ENCODE data around the gene SMARCC1. TPM values are rescaled to one million over a fixed set of nuclear protein-coding genes. Genes with fewer than 3 reads are reported as not detected.

The SMARCC1 gene
- total RNA-seq, 1 experiment from 2014 or later = 168 TPM

- Histone ChIP-seq H3K79me2 (ENCODE audit: insufficient read depth, low read length) (peaks cover 11% of the 10 kb centered on the region), H3K27me3 (ENCODE audit: insufficient read depth, low read length) (no peaks in the 10 kb centered on the region), H4K20me1 (ENCODE audit: insufficient read depth) (0 out of 2 replicates have a peak, but pooled peaks cover 3% of the 10 kb centered on the region), H3K4me3 (replicated peaks in 1 of 2; ENCODE audit: low read depth in 1 of 2, low read length in 2 of 2) (no peak overlapping the region), H3K36me3 (ENCODE audit: control insufficient read depth in 1 of 2, insufficient read depth in 2 of 2, low read length in 2 of 2) (peaks cover 38 to 40% of the 10 kb centered on the region in 2 experiments), H2AFZ (ENCODE audit: low read depth, low read length, poor library complexity, severe bottlenecking) (no peak overlapping the region), H3K9ac (ENCODE audit: low read length) (no peak overlapping the region), H3K9me2 (ENCODE audit: insufficient read depth) (no peaks in the 10 kb centered on the region), H3K9me3 (ENCODE audit: control insufficient read depth in 1 of 2, insufficient read depth in 1 of 2, low read depth in 1 of 2, low read length in 2 of 2) (no peaks in the 10 kb centered on the region), H3K4me1 (ENCODE audit: control insufficient read depth in 1 of 2, insufficient read depth in 2 of 2, low read length in 2 of 2) (no peaks in the 10 kb centered on the region), H3K4me2 (ENCODE audit: low read length) (no peak overlapping the region), H3K27ac (ENCODE audit: low read depth, low read length) (no peak overlapping the region)
- POLR2A ChIA-PET = no interaction called here
- no peak for DNase-seq (ENCODE audit: low read depth, low spot score)
- no peak for ATAC-seq
- TF ChIP-seq ZNF274 (IDR thresholded peaks at IDR 0.05; ENCODE audit: low read depth, low read length) (no peak), FOSL1 (IDR thresholded peaks at IDR 0.05; ENCODE audit: low read depth) (no peak), EZH2 (IDR thresholded peaks at IDR 0.05) (no peak), EZH2phosphoT487 (IDR thresholded peaks at IDR 0.05; ENCODE audit: borderline replicate concordance) (no peak), ZFX (IDR thresholded peaks at IDR 0.05) (no peak), RAD21 (IDR thresholded peaks at IDR 0.05; ENCODE audit: low read depth) (no peak), POLR2AphosphoS5 (IDR thresholded peaks at IDR 0.05; ENCODE audit: low read depth, low read length) (no peak), SP1 (IDR thresholded peaks at IDR 0.05; ENCODE audit: low read depth) (no peak), SRF (IDR thresholded peaks at IDR 0.05; ENCODE audit: low read depth) (no peak), TCF7L2 (IDR thresholded peaks at IDR 0.05; ENCODE audit: borderline replicate concordance, extremely low read depth, insufficient read depth, insufficient read length) (no peak), CEBPB (IDR thresholded peaks at IDR 0.05; ENCODE audit: low read depth) (no peak)
- TF ChIP-seq, protein P1, sequence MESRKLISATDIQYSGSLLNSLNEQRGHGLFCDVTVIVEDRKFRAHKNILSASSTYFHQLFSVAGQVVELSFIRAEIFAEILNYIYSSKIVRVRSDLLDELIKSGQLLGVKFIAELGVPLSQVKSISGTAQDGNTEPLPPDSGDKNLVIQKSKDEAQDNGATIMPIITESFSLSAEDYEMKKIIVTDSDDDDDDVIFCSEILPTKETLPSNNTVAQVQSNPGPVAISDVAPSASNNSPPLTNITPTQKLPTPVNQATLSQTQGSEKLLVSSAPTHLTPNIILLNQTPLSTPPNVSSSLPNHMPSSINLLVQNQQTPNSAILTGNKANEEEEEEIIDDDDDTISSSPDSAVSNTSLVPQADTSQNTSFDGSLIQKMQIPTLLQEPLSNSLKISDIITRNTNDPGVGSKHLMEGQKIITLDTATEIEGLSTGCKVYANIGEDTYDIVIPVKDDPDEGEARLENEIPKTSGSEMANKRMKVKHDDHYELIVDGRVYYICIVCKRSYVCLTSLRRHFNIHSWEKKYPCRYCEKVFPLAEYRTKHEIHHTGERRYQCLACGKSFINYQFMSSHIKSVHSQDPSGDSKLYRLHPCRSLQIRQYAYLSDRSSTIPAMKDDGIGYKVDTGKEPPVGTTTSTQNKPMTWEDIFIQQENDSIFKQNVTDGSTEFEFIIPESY (IDR thresholded peaks at IDR 0.05; ENCODE audit: extremely low read depth, insufficient replicate concordance, low read length) = no peak
- TF ChIP-seq, protein P2, sequence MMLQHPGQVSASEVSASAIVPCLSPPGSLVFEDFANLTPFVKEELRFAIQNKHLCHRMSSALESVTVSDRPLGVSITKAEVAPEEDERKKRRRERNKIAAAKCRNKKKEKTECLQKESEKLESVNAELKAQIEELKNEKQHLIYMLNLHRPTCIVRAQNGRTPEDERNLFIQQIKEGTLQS (IDR thresholded peaks at IDR 0.05) = no peak
- TF ChIP-seq, protein P3, sequence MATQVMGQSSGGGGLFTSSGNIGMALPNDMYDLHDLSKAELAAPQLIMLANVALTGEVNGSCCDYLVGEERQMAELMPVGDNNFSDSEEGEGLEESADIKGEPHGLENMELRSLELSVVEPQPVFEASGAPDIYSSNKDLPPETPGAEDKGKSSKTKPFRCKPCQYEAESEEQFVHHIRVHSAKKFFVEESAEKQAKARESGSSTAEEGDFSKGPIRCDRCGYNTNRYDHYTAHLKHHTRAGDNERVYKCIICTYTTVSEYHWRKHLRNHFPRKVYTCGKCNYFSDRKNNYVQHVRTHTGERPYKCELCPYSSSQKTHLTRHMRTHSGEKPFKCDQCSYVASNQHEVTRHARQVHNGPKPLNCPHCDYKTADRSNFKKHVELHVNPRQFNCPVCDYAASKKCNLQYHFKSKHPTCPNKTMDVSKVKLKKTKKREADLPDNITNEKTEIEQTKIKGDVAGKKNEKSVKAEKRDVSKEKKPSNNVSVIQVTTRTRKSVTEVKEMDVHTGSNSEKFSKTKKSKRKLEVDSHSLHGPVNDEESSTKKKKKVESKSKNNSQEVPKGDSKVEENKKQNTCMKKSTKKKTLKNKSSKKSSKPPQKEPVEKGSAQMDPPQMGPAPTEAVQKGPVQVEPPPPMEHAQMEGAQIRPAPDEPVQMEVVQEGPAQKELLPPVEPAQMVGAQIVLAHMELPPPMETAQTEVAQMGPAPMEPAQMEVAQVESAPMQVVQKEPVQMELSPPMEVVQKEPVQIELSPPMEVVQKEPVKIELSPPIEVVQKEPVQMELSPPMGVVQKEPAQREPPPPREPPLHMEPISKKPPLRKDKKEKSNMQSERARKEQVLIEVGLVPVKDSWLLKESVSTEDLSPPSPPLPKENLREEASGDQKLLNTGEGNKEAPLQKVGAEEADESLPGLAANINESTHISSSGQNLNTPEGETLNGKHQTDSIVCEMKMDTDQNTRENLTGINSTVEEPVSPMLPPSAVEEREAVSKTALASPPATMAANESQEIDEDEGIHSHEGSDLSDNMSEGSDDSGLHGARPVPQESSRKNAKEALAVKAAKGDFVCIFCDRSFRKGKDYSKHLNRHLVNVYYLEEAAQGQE (IDR thresholded peaks at IDR 0.05; ENCODE audit: low read depth) = no peak
- TF ChIP-seq, protein P4, sequence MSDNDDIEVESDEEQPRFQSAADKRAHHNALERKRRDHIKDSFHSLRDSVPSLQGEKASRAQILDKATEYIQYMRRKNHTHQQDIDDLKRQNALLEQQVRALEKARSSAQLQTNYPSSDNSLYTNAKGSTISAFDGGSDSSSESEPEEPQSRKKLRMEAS (IDR thresholded peaks at IDR 0.05) = no peak
- intact Hi-C loops (cut with micrococcal nuclease) = no loop called here
- CTCF ChIA-PET = no interaction called here
- RAD21 ChIA-PET (ENCODE audit: low non-redundant PET in 1 of 2, low total read pairs in 2 of 2, uncharacterized antibody in 2 of 2, unreplicated experiment in 2 of 2) = no interaction called here
- no TSS peak for BruUV-seq (replicated peaks)
These were observed 146.2 kb downstream of the SMARCC1 start for GRCh38 chr3:47635536-47635935.
